Upper lobe of left lung (tissue), 4 donors: Measurements from ENCODE around the gene ACTR5.

ENCODE experiments used
- CTCF ChIP-seq, 6 experiments: fragments of 450-650 bp in 4 of 6; fragments of 200-600 bp in 2 of 6; sonication (generic) in 2 of 6; IDR thresholded peaks; one replicate each; pipeline ENCODE4 v1.5.1; 2016 to 2019; ENCODE audit warnings: antibody characterized with exemption in 6 of 6
- EP300 ChIP-seq, 4 donors: sonication (generic); formaldehyde crosslinking; IDR thresholded peaks; one replicate each; pipeline ENCODE4 v1.5.1; 2017; ENCODE audit warnings: antibody characterized with exemption in 4 of 4, control low read depth in 2 of 4
- POLR2A ChIP-seq, 4 donors: fragments of 450-650 bp; IDR thresholded peaks; one replicate each; pipeline ENCODE4 v1.5.1; 2016 to 2017; ENCODE audit warnings: antibody characterized with exemption in 4 of 4, mild to moderate bottlenecking in 2 of 4
- POLR2AphosphoS5 ChIP-seq, 2 donors: sonication (generic); formaldehyde crosslinking; IDR thresholded peaks; one replicate each; pipeline ENCODE4 v1.5.1; 2017; ENCODE audit warnings: antibody characterized with exemption in 2 of 2

DNA sequence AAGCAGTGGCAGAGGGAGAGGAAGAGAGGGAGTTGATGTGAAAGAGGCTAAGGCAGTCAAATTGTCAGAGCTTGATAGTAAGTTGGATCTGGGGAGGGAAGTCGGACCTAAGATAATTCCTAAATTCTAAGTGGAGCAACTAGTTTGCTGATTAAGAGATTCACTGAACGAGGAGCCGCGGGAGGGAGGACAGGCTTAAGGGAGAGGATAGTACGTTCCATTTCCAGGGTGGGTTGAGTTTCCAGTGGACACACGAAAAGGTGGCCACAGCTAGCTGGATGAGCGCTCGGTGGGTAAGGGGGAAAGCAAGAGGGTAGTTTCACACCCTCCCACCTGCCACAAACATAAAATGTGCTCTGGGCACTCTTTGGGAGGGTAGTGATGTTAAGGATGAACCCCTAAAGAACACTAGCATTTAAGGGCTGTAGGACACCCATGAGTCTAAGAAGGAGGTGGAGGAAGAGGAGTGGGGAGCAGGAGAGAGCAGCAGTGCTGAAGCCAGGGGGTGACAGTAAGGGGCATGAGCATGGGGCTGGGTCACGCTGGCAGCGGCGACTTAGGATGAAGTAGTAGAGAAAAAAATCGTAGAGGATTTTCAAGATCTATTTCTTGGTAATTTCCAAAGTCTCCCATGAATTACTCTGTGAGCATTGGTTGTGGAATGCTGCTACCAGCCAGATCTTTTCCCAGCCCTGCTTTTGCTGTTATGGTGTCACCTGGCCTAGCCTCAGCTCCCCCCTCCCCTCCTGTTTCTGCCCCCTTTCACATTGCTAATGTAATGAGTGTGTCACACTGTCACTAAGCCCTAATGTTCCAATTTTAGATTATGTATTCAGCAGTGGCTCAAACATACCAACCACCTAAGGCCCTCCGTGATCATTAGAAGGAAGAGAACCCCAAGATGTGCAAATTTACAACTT lies 21.4 kb downstream of the ACTR5 start:
- TF ChIP-seq CTCF (IDR thresholded peaks at IDR 0.05) (no peak), POLR2AphosphoS5 (IDR thresholded peaks at IDR 0.05) (no peak), EP300 (IDR thresholded peaks at IDR 0.05) (no peak), POLR2A (IDR thresholded peaks at IDR 0.05) (no peak)
